GM12878 (cell line): ENCODE data around the gene SENP1. TPM values are rescaled to one million over a fixed set of nuclear protein-coding genes. Genes with fewer than 3 reads are reported as not detected.

Experiments used
- ATAC-seq: fragments of 200-7000 bp; cut with Tn5 transposase; 3 replicates; pipeline ENCODE4 v1.9.1; 2020; ENCODE audit warnings: mild to moderate bottlenecking, moderate library complexity
- BruUV-seq: library from RNA; stranded (reverse); fragments of 400-500 nt; replicated peaks from 2 replicates; lab custom pipeline; 2021; lab: Mats Ljungman, UMichigan
- CTCF ChIA-PET: fragments of 300-600 bp; sonication (Branson Sonifier 250); formaldehyde crosslinking; extraction: SDS; loops from one replicate; lab custom pipeline; 2021; ENCODE audit warnings: inconsistent platforms; lab: Yijun Ruan, JAX
- POLR2A ChIA-PET: fragments of 350-600 bp; formaldehyde crosslinking; extraction: SDS; loops from one replicate; lab custom pipeline; 2021; ENCODE audit warnings: inconsistent platforms; lab: Charles Lee
- RAD21 ChIA-PET: fragments of 300-600 bp; sonication (Branson Sonifier 250); formaldehyde crosslinking; loops from one replicate; lab custom pipeline; 2023; ENCODE audit warnings: antibody characterized with exemption; ENCODE audit not compliant: unreplicated experiment; lab: Charles Lee
- SMC1A ChIA-PET: fragments of 300-600 bp; sonication (Branson Sonifier 250); formaldehyde crosslinking; loops from one replicate; lab custom pipeline; 2023; ENCODE audit not compliant: unreplicated experiment, uncharacterized antibody; lab: Charles Lee
- DNase-seq: peaks from one replicate; pipeline ENCODE4 v3.0.0-alpha.2; 2011; ENCODE audit warnings: low read depth, low spot score
- FAIRE-seq: peaks from 3 replicates; lab custom pipeline; 2011; peaks lifted over from hg19 to GRCh38; lab: Jason Lieb, UNC
- H2AFZ ChIP-seq: 2 replicates; pipeline ENCODE4 v1.6.0; 2011; ENCODE audit warnings: low read depth, low read length, control low read depth; ENCODE audit not compliant: control insufficient read depth
- H3K27ac ChIP-seq: 2 replicates; pipeline ENCODE4 v1.5.1; 2011; ENCODE audit warnings: control low read depth; ENCODE audit not compliant: control insufficient read depth, insufficient read depth
- H3K27me3 ChIP-seq, 2 experiments: replicated peaks in 1 of 2; 2 replicates each; pipeline versions ENCODE4 v1.6.0 to v1.6.1; 2011; ENCODE audit warnings: low read length in 1 of 2; ENCODE audit not compliant: control insufficient read depth in 2 of 2, insufficient read depth in 2 of 2
- H3K36me3 ChIP-seq, 2 experiments: 2 replicates each; pipeline ENCODE4 v1.5.1; 2011; ENCODE audit warnings: low read length in 1 of 2; ENCODE audit not compliant: control insufficient read depth in 2 of 2, insufficient read depth in 2 of 2
- H3K4me1 ChIP-seq: 2 replicates; pipeline ENCODE4 v1.6.1; 2011; ENCODE audit warnings: mild to moderate bottlenecking, low read length, moderate library complexity, mixed read lengths; ENCODE audit not compliant: control insufficient read depth, insufficient read depth
- H3K4me2 ChIP-seq: 2 replicates; pipeline ENCODE4 v1.6.0; 2011; ENCODE audit warnings: control low read depth; ENCODE audit not compliant: control insufficient read depth, insufficient read depth
- H3K4me3 ChIP-seq: fragments of 200-600 bp; sonication (generic); 2 replicates; pipeline ENCODE4 v1.5.1; 2016
- H3K79me2 ChIP-seq: 2 replicates; pipeline ENCODE4 v1.6.0; 2011; ENCODE audit warnings: low read length; ENCODE audit not compliant: control insufficient read depth, insufficient read depth
- H3K9ac ChIP-seq: 2 replicates; pipeline ENCODE4 v1.8.0; 2011; ENCODE audit warnings: low read length, control low read depth, mixed read lengths; ENCODE audit not compliant: control insufficient read depth, insufficient read depth
- H3K9me3 ChIP-seq: replicated peaks from 3 replicates; pipeline ENCODE4 v1.5.1; 2011; ENCODE audit warnings: mild to moderate bottlenecking, low read length; ENCODE audit not compliant: control insufficient read depth, insufficient read depth
- H4K20me1 ChIP-seq: 2 replicates; pipeline ENCODE4 v1.6.0; 2011; ENCODE audit not compliant: control insufficient read depth, insufficient read depth
- BMI1 ChIP-seq: fragments of 450-650 bp; IDR thresholded peaks from 2 replicates; pipeline ENCODE4 v1.6.1; 2016; ENCODE audit warnings: mild to moderate bottlenecking, moderate library complexity, borderline replicate concordance
- CHD2 ChIP-seq: IDR thresholded peaks from 2 replicates; pipeline ENCODE4 v1.6.1; 2011; ENCODE audit warnings: low read depth, low read length, improper control_type of control experiment, borderline replicate concordance
- IKZF2 ChIP-seq, 2 experiments: fragments of 450-650 bp; IDR thresholded peaks; 2 replicates each; pipeline ENCODE4 v1.6.1; 2017; ENCODE audit warnings: mild to moderate bottlenecking in 2 of 2, moderate library complexity in 2 of 2
- MEF2A ChIP-seq: IDR thresholded peaks from 2 replicates; pipeline ENCODE4 v1.6.1; 2011; ENCODE audit warnings: low read depth, mild to moderate bottlenecking, low read length, moderate library complexity; ENCODE audit not compliant: insufficient read depth
- MTA2 ChIP-seq: fragments of 450-650 bp; IDR thresholded peaks from 2 replicates; pipeline ENCODE4 v1.6.1; 2016; ENCODE audit warnings: low read depth, mild to moderate bottlenecking, moderate library complexity
- MYC ChIP-seq: IDR thresholded peaks from 2 replicates; pipeline ENCODE4 v1.6.1; 2011; ENCODE audit warnings: mild to moderate bottlenecking, low read length, moderate library complexity, inconsistent platforms; ENCODE audit not compliant: insufficient read depth, insufficient replicate concordance, insufficient read length, severe bottlenecking
- RFX5 ChIP-seq: IDR thresholded peaks from 2 replicates; pipeline ENCODE4 v1.6.1; 2011; ENCODE audit warnings: low read depth, low read length, improper control_type of control experiment
- SMAD5 ChIP-seq: IDR thresholded peaks from 2 replicates; pipeline ENCODE4 v1.6.1; 2016; ENCODE audit warnings: antibody characterized with exemption, low read depth
- SREBF2 ChIP-seq: IDR thresholded peaks from 2 replicates; pipeline ENCODE4 v1.6.1; 2012; ENCODE audit warnings: mild to moderate bottlenecking, low read length
- STAT1 ChIP-seq: fragments of 450-650 bp; conservative IDR thresholded peaks from 2 replicates; pipeline ENCODE4 v1.6.1; 2014; ENCODE audit warnings: antibody characterized with exemption, mild to moderate bottlenecking
- SUZ12 ChIP-seq: fragments of 200-600 bp; sonication (generic); IDR thresholded peaks from one replicate; pipeline ENCODE4 v1.6.1; 2018; ENCODE audit warnings: antibody characterized with exemption, mild to moderate bottlenecking; ENCODE audit not compliant: unreplicated experiment
- WGBS: methylation state at CpG from one replicate; pipeline ENCODE4 v1.1.6; 2016; ENCODE audit warnings: low lambda C conversion rate; ENCODE audit not compliant: insufficient replicate concordance, insufficient coverage; ENCODE audit errors: missing lambda C conversion rate; 5-methylcytosine and 5-hydroxymethylcytosine counted together
- in situ Hi-C: fragments of 300-500 bp; cut with MboI; formaldehyde crosslinking; loops from 9 replicates; pipeline ENCODE4 v1.14.3; 2018; ENCODE audit warnings: mixed read lengths
- intact Hi-C: fragments of 100-400 bp; cut with micrococcal nuclease; formaldehyde crosslinking; loops from one replicate; pipeline ENCODE4 v1.14.2; 2022; ENCODE audit not compliant: unreplicated experiment
- polyA plus RNA-seq, 11 experiments: library from polyadenylated mRNA; depleted of rRNA in 4 of 11; unstranded in 6 of 11; stranded (reverse) in 5 of 11; fragments of >200 nt; fragmentation: Nextera tagmentation in 4 of 11; fragmentation: Illumina TruSeq in 1 of 11; extraction: Ambion mirVana in 4 of 11; extraction: Trizol in 1 of 11; gene quantifications; 1 replicate in 1 of 11; 2 replicates in 10 of 11; pipeline versions ENCODE4 v1.2.1 to v1.2.3, GENCODE V29; 2011 to 2016; ENCODE audit warnings: inconsistent platforms in 2 of 11, missing spikeins in 2 of 11, low read depth in 1 of 11
- total RNA-seq, 4 experiments: library from RNA; depleted of rRNA in 3 of 4; stranded (reverse); fragments of >200 nt in 3 of 4; fragmentation: Illumina TruSeq in 1 of 4; extraction: Trizol in 1 of 4; gene quantifications; 2 replicates each; pipeline versions ENCODE4 v1.2.1 to v1.2.3, GENCODE V29; 2013 to 2021
- TF ChIP-seq, protein P1 (sequence below): fragments of 450-650 bp; IDR thresholded peaks from 2 replicates; pipeline ENCODE4 v1.6.1; 2014; ENCODE audit warnings: mild to moderate bottlenecking
- TF ChIP-seq, protein P2 (sequence below), 3 experiments: IDR thresholded peaks in 2 of 3; conservative IDR thresholded peaks in 1 of 3; 2 replicates each; pipeline ENCODE4 v1.5.1; 2011; ENCODE audit warnings: low read depth in 3 of 3, low read length in 3 of 3, mild to moderate bottlenecking in 3 of 3, control low read depth in 2 of 3, moderate library complexity in 2 of 3, inconsistent platforms in 1 of 3, mixed read lengths in 1 of 3; ENCODE audit not compliant: control insufficient read depth in 2 of 3, insufficient read depth in 1 of 3; ENCODE audit errors: extremely low read depth in 1 of 3
- TF ChIP-seq, protein P3 (sequence below): fragments of 450-650 bp; IDR thresholded peaks from 2 replicates; pipeline ENCODE4 v1.6.1; 2016; ENCODE audit warnings: mild to moderate bottlenecking

Gene SENP1
- total and polyA plus RNA-seq, 10 of the 15 experiments (the other 5 are each of a cell fraction or from before 2014, with no cell fraction given): 8.1 to 52.4 (median 26.1) TPM

DNA sequence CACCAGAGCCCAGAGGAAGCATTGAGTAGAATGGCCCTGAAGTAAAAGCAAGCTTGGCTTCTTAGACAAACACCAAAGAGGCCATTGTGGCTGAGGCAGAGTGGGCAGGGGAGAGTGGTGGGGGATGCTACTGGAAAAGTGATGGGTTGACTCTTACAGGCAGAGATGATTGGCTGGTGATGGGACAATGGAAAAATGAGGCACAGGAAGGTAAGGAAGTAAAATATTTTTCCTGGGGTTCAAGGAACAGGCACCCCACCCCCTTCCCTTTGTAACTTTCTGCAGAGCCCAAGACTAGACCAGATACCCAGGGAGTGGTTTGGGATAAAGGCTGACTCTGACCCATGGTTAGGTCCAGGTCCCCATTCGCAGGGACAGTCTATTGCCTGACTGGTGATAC, 66.7 kb downstream of the SENP1 start:
- Histone ChIP-seq H3K4me3 (no peak overlapping the region), H3K27ac (no peak overlapping the region), H3K4me2 (no peak overlapping the region), H3K4me1 (no peaks in the 10 kb centered on the region; the same call in 1 of the 2 replicates), H3K9me3 (no peaks in the 10 kb centered on the region), H3K27me3 (no peaks in the 10 kb centered on the region), H4K20me1 (no peaks in the 10 kb centered on the region), H2AFZ (no peak overlapping the region), H3K9ac (no peak overlapping the region), H3K36me3 (no peaks in the 10 kb centered on the region; a peak in 1 of 4 replicates), H3K79me2 (no peaks in the 10 kb centered on the region)
- SMC1A ChIA-PET: no interaction called here
- DNase-seq (no peak), FAIRE-seq (no peak), ATAC-seq (no peak)
- intact Hi-C loops: no loop called here
- POLR2A ChIA-PET: no interaction called here
- CTCF ChIA-PET: no interaction called here
- RAD21 ChIA-PET: no interaction called here
- no peak for TF ChIP-seq SREBF2
- TF ChIP-seq STAT1: no peak
- no peak for TF ChIP-seq MYC
- TF ChIP-seq MTA2: no peak
- TF ChIP-seq IKZF2 (IDR thresholded peaks at IDR 0.05): no peak
- TF ChIP-seq, protein P1, sequence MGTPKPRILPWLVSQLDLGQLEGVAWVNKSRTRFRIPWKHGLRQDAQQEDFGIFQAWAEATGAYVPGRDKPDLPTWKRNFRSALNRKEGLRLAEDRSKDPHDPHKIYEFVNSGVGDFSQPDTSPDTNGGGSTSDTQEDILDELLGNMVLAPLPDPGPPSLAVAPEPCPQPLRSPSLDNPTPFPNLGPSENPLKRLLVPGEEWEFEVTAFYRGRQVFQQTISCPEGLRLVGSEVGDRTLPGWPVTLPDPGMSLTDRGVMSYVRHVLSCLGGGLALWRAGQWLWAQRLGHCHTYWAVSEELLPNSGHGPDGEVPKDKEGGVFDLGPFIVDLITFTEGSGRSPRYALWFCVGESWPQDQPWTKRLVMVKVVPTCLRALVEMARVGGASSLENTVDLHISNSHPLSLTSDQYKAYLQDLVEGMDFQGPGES: no peak
- TF ChIP-seq, protein P2, sequence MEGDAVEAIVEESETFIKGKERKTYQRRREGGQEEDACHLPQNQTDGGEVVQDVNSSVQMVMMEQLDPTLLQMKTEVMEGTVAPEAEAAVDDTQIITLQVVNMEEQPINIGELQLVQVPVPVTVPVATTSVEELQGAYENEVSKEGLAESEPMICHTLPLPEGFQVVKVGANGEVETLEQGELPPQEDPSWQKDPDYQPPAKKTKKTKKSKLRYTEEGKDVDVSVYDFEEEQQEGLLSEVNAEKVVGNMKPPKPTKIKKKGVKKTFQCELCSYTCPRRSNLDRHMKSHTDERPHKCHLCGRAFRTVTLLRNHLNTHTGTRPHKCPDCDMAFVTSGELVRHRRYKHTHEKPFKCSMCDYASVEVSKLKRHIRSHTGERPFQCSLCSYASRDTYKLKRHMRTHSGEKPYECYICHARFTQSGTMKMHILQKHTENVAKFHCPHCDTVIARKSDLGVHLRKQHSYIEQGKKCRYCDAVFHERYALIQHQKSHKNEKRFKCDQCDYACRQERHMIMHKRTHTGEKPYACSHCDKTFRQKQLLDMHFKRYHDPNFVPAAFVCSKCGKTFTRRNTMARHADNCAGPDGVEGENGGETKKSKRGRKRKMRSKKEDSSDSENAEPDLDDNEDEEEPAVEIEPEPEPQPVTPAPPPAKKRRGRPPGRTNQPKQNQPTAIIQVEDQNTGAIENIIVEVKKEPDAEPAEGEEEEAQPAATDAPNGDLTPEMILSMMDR (IDR thresholded peaks at IDR 0.05 in 2 of 3, conservative IDR thresholded peaks at IDR 0.05 in 1 of 3; ENCODE audit: control insufficient read depth in 2 of 3, extremely low read depth in 1 of 3, insufficient read depth in 1 of 3, low read depth in 3 of 3, low read length in 3 of 3): no peak
- TF ChIP-seq RFX5: no peak
- TF ChIP-seq, protein P3, sequence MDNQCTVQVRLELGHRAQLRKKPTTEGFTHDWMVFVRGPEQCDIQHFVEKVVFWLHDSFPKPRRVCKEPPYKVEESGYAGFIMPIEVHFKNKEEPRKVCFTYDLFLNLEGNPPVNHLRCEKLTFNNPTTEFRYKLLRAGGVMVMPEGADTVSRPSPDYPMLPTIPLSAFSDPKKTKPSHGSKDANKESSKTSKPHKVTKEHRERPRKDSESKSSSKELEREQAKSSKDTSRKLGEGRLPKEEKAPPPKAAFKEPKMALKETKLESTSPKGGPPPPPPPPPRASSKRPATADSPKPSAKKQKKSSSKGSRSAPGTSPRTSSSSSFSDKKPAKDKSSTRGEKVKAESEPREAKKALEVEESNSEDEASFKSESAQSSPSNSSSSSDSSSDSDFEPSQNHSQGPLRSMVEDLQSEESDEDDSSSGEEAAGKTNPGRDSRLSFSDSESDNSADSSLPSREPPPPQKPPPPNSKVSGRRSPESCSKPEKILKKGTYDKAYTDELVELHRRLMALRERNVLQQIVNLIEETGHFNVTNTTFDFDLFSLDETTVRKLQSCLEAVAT: no peak
- no peak for TF ChIP-seq CHD2
- TF ChIP-seq SMAD5: no peak
- no peak for TF ChIP-seq BMI1
- TF ChIP-seq MEF2A: no peak
- TF ChIP-seq SUZ12: no peak
- in situ Hi-C loops: no loop called here
- BruUV-seq: no TSS peak
- 90% methylated on average over 1 of the region's 1 CpG for WGBS
